B cell (primary cell): ENCODE data around the gene PEPD. TPM values are rescaled to one million over a fixed set of nuclear protein-coding genes. Genes with fewer than 3 reads are reported as not detected.

Source experiments
- ATAC-seq: fragments of 200-7000 bp; cut with Tn5 transposase; one replicate; pipeline ENCODE4 v1.10.0; 2021; ENCODE audit warnings: low read depth, mild to moderate bottlenecking, moderate number of reproducible peaks, moderate library complexity
- CTCF ChIA-PET: fragments of 350-600 bp; sonication (Branson Sonifier 250); formaldehyde crosslinking; loops from one replicate; lab custom pipeline; 2021; ENCODE audit warnings: antibody characterized with exemption, inconsistent platforms; lab: Charles Lee
- POLR2A ChIA-PET: fragments of 350-600 bp; sonication (Branson Sonifier 250); formaldehyde crosslinking; loops from one replicate; lab custom pipeline; 2021; ENCODE audit warnings: antibody characterized with exemption; lab: Charles Lee
- DNase-seq: peaks from one replicate; pipeline ENCODE4 v3.0.0; 2013
- H2AFZ ChIP-seq: 2 replicates; pipeline ENCODE4 v1.6.1; 2012; ENCODE audit warnings: mild to moderate bottlenecking, low read depth, low read length; ENCODE audit not compliant: insufficient read depth, poor library complexity, severe bottlenecking
- H3K27ac ChIP-seq, 2 donors: 1 replicate in 1 of 2; 2 replicates in 1 of 2; pipeline ENCODE4 v1.5.1; 2012 to 2013; ENCODE audit warnings: low read length in 2 of 2, mild to moderate bottlenecking in 2 of 2, moderate library complexity in 1 of 2
- H3K27me3 ChIP-seq, 4 experiments: fragments of 200-600 bp in 1 of 4; sonication (generic) in 1 of 4; replicated peaks in 1 of 4; 1 replicate in 2 of 4; 2 replicates in 2 of 4; pipeline versions ENCODE4 v1.6.1 to v1.7.0; 2013 to 2016; ENCODE audit warnings: low read length in 3 of 4, mild to moderate bottlenecking in 2 of 4, mixed read lengths in 1 of 4, moderate library complexity in 1 of 4; ENCODE audit not compliant: insufficient read depth in 4 of 4, control insufficient read depth in 3 of 4; ENCODE audit errors: control extremely low read depth in 1 of 4
- H3K36me3 ChIP-seq, 2 experiments: replicated peaks in 1 of 2; 1 replicate in 1 of 2; 2 replicates in 1 of 2; pipeline versions ENCODE4 v1.6.1 to v1.7.1; 2013; ENCODE audit warnings: low read length in 1 of 2; ENCODE audit not compliant: insufficient read depth in 2 of 2, control insufficient read depth in 1 of 2; ENCODE audit errors: control extremely low read depth in 1 of 2, extremely low read depth in 1 of 2
- H3K4me1 ChIP-seq, 2 donors: fragments of 200-600 bp in 1 of 2; sonication (generic) in 1 of 2; 1 replicate in 1 of 2; 2 replicates in 1 of 2; pipeline versions ENCODE4 v1.5.1 to v1.6.1; 2013 to 2017; ENCODE audit warnings: low read length in 2 of 2; ENCODE audit not compliant: control insufficient read depth in 2 of 2, insufficient read depth in 2 of 2
- H3K4me2 ChIP-seq: replicated peaks from 2 replicates; pipeline ENCODE3; 2012; ENCODE audit warnings: mild to moderate bottlenecking, low read depth, low read length; ENCODE audit not compliant: poor library complexity, severe bottlenecking
- H3K4me3 ChIP-seq, 5 experiments: fragments of 200-600 bp in 1 of 5; sonication (generic) in 1 of 5; 1 replicate in 3 of 5; 2 replicates in 2 of 5; pipeline versions ENCODE4 v1.5.1 to v1.7.0; 2011 to 2016; ENCODE audit warnings: low read length in 4 of 5, mild to moderate bottlenecking in 4 of 5, low read depth in 2 of 5, control low read depth in 1 of 5, moderate library complexity in 1 of 5; ENCODE audit not compliant: insufficient read depth in 1 of 5; ENCODE audit errors: control extremely low read depth in 1 of 5, extremely low read depth in 1 of 5
- H3K79me2 ChIP-seq: fragments of 200-600 bp; sonication (generic); one replicate; pipeline ENCODE4 v1.6.0; 2016; ENCODE audit warnings: low read length; ENCODE audit not compliant: control insufficient read depth, insufficient read depth
- H3K9ac ChIP-seq: fragments of 200-600 bp; sonication (generic); 2 replicates; pipeline ENCODE4 v1.6.1; 2017; ENCODE audit warnings: mild to moderate bottlenecking, low read length, moderate library complexity
- H3K9me3 ChIP-seq, 3 donors: one replicate each; pipeline versions ENCODE4 v1.6.1 to v1.7.1; 2013; ENCODE audit warnings: low read length in 2 of 3; ENCODE audit not compliant: control insufficient read depth in 2 of 3, insufficient read depth in 1 of 3; ENCODE audit errors: control extremely low read depth in 1 of 3
- H4K20me1 ChIP-seq: 2 replicates; pipeline ENCODE4 v1.6.0; 2012; ENCODE audit warnings: mild to moderate bottlenecking, low read length; ENCODE audit not compliant: insufficient read depth, control insufficient read depth, poor library complexity, severe bottlenecking
- H3K27ac Mint-ChIP-seq: one replicate; pipeline ENCODE4 v1.8.0; 2021; ENCODE audit warnings: mixed read lengths
- H3K27me3 Mint-ChIP-seq: one replicate; pipeline ENCODE4 v1.8.0; 2021; ENCODE audit warnings: mixed read lengths
- H3K4me1 Mint-ChIP-seq: one replicate; pipeline ENCODE4 v1.8.0; 2021; ENCODE audit warnings: mixed read lengths
- H3K4me3 Mint-ChIP-seq: one replicate; pipeline ENCODE4 v1.8.0; 2021; ENCODE audit warnings: mixed read lengths
- H3K9me3 Mint-ChIP-seq: one replicate; pipeline ENCODE4 v1.8.0; 2022; ENCODE audit warnings: mixed read lengths; ENCODE audit not compliant: insufficient read depth
- EZH2 ChIP-seq: IDR thresholded peaks from 2 replicates; pipeline ENCODE4 v1.6.1; 2012; ENCODE audit warnings: borderline replicate concordance, low read depth, mild to moderate bottlenecking, moderate library complexity, low read length; ENCODE audit not compliant: insufficient read depth, poor library complexity, severe bottlenecking
- WGBS: methylation state at CpG from one replicate; pipeline ENCODE4 v1.1.5; 2013; ENCODE audit warnings: missing lambda C conversion rate; ENCODE audit not compliant: insufficient coverage; 5-methylcytosine and 5-hydroxymethylcytosine counted together
- intact Hi-C: fragments of 100-400 bp; cut with micrococcal nuclease; formaldehyde crosslinking; loops from one replicate; pipeline ENCODE4 v1.10.0; 2022
- polyA plus RNA-seq: library from polyadenylated mRNA; depleted of rRNA; stranded (reverse); fragments of >200 nt; gene quantifications from 2 replicates; pipeline ENCODE4 v1.2.3, GENCODE V29; 2012
- total RNA-seq, 2 donors: library from RNA; stranded (reverse); fragments of 120-200 nt in 1 of 2; gene quantifications; 1 replicate in 1 of 2; 2 replicates in 1 of 2; pipeline versions ENCODE4 v1.2.3 to v1.2.4, GENCODE V29; 2013 to 2022
- TF ChIP-seq, protein P1 (sequence below): fragments of 200-600 bp; IDR thresholded peaks from one replicate; pipeline ENCODE4 v1.8.0; 2022; ENCODE audit warnings: antibody characterized with exemption, mild to moderate bottlenecking

Gene PEPD
- total and polyA plus RNA-seq, 2 donors (not counting 1 experiment from before 2014, with no cell fraction given) = 36.4 to 42.7 TPM

DNA sequence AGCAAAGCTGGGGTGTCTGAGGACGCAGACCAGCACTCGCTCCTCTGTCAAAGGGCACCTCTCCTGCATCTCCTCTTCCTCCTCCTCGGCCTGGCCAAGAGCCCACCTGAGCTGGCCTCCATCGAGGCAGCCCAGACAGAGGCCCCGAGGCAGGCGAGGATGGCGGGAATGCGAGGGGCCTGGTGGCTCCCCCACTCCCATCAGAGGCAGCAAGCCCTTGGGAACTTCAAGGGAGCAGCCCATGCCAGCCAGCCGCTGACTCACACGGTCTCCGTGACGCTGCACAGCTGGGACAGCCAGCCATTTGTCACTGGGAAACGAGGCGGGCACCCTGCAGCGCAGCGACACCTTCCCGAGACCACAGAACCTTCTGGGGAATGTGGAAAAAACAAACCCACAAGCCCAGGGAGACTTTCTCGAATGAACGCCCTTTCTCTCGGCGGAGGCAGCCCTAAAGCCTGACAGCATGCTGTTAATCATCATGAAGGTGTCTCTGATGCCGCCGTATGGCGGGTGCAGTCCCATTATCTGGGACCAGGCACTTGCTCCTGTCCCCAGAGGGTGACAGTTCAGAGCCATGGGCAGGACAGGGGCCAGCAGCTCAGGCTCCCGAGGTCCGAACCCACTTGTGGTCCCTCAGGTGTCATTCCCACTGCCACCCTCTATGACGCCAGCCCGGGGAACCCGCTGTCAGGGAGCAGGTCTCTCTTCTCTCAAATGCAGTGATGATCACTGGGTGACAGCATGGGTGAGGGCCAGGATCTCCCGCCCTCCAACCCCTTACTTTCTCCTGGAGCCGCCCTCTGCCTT is 53.0 kb downstream of the PEPD start:
- no peak overlapping the region for H3K4me3 Mint-ChIP-seq
- Histone ChIP-seq H3K36me3 (no peaks in the 10 kb centered on the region), H3K9ac (no peak overlapping the region), H3K9me3 (no peaks in the 10 kb centered on the region), H3K4me2 (no peak overlapping the region), H2AFZ (no peak overlapping the region), H3K79me2 (no peaks in the 10 kb centered on the region), H3K27me3 (no peaks in the 10 kb centered on the region), H3K27ac (no peak overlapping the region), H3K4me1 (no peaks in the 10 kb centered on the region), H3K4me3 (no peak overlapping the region), H4K20me1 (no peaks in the 10 kb centered on the region)
- POLR2A ChIA-PET = no interaction called here
- no peaks in the 10 kb centered on the region for H3K9me3 Mint-ChIP-seq
- no peak for DNase-seq
- no peaks in the 10 kb centered on the region for H3K4me1 Mint-ChIP-seq
- H3K27ac Mint-ChIP-seq = no peak overlapping the region
- CTCF ChIA-PET = interaction anchor here (0.6 to 0.7 kb wide), 2 partner anchors 436 to 572 kb away, joined by 3 to 4 read pairs; no protein-coding TSS in a partner anchor
- H3K27me3 Mint-ChIP-seq = no peaks in the 10 kb centered on the region
- 97% methylated on average over 30 of the region's 31 CpGs for WGBS
- TF ChIP-seq, protein P1, sequence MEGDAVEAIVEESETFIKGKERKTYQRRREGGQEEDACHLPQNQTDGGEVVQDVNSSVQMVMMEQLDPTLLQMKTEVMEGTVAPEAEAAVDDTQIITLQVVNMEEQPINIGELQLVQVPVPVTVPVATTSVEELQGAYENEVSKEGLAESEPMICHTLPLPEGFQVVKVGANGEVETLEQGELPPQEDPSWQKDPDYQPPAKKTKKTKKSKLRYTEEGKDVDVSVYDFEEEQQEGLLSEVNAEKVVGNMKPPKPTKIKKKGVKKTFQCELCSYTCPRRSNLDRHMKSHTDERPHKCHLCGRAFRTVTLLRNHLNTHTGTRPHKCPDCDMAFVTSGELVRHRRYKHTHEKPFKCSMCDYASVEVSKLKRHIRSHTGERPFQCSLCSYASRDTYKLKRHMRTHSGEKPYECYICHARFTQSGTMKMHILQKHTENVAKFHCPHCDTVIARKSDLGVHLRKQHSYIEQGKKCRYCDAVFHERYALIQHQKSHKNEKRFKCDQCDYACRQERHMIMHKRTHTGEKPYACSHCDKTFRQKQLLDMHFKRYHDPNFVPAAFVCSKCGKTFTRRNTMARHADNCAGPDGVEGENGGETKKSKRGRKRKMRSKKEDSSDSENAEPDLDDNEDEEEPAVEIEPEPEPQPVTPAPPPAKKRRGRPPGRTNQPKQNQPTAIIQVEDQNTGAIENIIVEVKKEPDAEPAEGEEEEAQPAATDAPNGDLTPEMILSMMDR = no peak
- TF ChIP-seq EZH2 = no peak
- intact Hi-C loops = no loop called here
- ATAC-seq = no peak

DNA sequence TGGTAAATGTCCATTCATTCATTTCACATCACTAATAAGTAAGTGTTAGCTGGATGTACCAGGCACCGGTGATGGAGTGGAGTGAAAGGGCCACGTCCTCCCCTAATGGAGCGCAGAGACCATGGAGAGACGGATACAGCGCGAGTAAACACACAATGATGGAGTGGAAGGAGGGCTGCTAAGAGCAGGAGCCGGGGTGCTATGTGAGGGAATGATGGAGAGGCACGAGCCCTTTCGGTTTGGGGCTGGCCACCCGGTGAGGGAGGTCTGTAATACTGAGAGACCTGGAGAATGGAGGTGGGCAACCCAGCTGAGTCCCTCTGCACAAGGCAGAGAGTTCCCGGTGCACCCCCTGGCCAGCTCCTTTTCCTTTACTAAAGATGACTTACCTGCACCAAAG is 53.7 kb downstream of the PEPD start:
- no peak overlapping the region for H3K27ac ChIP-seq
- H3K27me3 Mint-ChIP-seq = no peaks in the 10 kb centered on the region
- H3K79me2 ChIP-seq = no peaks in the 10 kb centered on the region
- no peaks in the 10 kb centered on the region for H3K9me3 ChIP-seq
- H3K9me3 Mint-ChIP-seq = no peaks in the 10 kb centered on the region
- no peak overlapping the region for H3K9ac ChIP-seq
- intact Hi-C loops = no loop called here
- H3K4me1 ChIP-seq = no peaks in the 10 kb centered on the region
- WGBS = 98% methylated on average over 10 of the region's 11 CpGs
- no peak overlapping the region for H3K27ac Mint-ChIP-seq
- no peak overlapping the region for H3K4me3 ChIP-seq
- ChIA-PET CTCF (interaction anchor here (0.7 kb wide), 1 partner anchor 437 kb away, joined by 3 read pairs; no protein-coding TSS in a partner anchor), POLR2A (no interaction called here)
- no peaks in the 10 kb centered on the region for H3K27me3 ChIP-seq
- no peak for TF ChIP-seq EZH2
- TF ChIP-seq, protein P1 = no peak
- no peaks in the 10 kb centered on the region for H3K4me1 Mint-ChIP-seq
- no peak for ATAC-seq
- H4K20me1 ChIP-seq = no peaks in the 10 kb centered on the region
- no peak overlapping the region for H3K4me3 Mint-ChIP-seq
- DNase-seq = no peak
- H2AFZ ChIP-seq = no peak overlapping the region
- H3K36me3 ChIP-seq = no peaks in the 10 kb centered on the region
- no peak overlapping the region for H3K4me2 ChIP-seq
